GM18505 (cell line): ENCODE results near the gene NFKBIE.

Experiments used
- ATAC-seq: cut with Tn5 transposase; IDR thresholded peaks from one replicate; pipeline ENCODE4 v1.9.1; 2021; ENCODE audit not compliant: unreplicated experiment
- POLR2A ChIP-seq: IDR thresholded peaks from 4 replicates; pipeline ENCODE4 v1.6.1; 2011; ENCODE audit warnings: borderline replicate concordance; ENCODE audit not compliant: insufficient read depth, insufficient read length; ENCODE audit errors: extremely low read depth

The NFKBIE gene

DNA sequence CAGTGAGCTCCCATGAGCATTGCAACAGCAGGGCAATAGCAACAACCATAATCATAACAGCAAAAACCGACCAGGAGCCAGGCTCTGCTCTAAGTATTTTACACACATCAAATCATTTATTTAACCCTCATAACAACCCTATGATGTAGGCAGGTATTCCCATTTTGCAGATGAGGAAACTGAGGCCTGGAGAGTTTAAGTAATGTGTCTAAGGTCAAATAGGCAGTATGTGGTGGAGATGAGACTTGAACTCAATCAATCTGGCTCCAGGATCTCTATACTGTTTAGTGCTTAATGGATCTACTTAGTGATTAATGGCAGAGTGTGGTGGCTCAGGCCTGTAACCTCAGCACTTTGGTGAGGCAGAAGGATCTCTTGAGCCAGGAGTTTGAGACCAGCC lies 8.3 kb upstream of the NFKBIE start:
- TF ChIP-seq POLR2A, result no peak
- no peak for ATAC-seq

DNA sequence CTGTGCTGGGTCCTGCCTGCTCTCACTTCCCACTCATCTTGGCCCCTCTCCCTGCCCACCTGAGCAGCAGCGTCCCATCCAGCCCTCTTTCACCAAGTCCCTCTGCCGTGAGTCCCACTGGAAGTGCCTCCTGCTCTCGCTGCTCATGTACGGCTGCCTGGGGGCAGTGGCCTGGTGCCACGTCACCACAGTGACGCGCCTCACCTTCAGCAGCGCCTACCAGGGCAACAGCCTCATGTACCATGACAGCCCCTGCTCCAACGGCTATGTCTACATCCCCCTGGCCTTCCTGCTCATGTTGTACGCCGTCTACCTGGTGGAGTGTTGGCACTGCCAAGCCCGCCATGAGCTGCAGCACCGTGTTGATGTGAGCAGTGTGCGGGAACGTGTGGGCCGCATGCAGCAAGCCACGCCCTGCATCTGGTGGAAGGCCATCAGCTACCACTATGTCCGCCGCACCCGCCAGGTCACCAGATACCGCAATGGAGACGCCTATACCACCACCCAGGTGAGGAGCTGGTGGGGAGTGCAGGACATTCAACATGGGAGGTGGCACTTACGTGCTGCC lies 7.7 kb upstream of the NFKBIE start:
- no peak for ATAC-seq

DNA sequence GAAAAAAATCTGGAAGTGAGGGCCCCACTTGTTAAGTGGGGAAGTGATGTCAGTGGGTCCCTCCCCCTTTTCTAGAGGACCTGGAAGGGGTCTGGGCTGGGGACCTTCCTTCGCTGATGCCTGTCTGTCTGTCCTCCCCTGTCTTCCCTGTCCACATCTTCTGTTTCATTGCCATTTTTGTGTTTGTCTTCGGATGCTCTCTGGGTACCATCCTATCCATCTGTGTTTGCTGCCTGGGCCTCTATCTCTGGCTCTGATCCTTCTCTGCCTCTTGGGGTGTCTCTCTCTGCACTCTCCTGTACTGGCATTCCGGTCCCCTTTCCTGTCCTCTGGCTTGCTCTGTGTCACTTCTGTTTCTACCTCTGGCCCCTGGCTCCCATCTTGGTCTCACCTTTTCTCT lies 7.2 kb upstream of the NFKBIE start:
- TF ChIP-seq POLR2A, result no peak
- no peak for ATAC-seq

More for the DNA sequence above, 7.7 kb upstream of the NFKBIE start:
- no peak for TF ChIP-seq POLR2A

GRCh38 chr6:44271914-44272313 lies 6.6 kb upstream of the NFKBIE start:
- no peak for TF ChIP-seq POLR2A

DNA sequence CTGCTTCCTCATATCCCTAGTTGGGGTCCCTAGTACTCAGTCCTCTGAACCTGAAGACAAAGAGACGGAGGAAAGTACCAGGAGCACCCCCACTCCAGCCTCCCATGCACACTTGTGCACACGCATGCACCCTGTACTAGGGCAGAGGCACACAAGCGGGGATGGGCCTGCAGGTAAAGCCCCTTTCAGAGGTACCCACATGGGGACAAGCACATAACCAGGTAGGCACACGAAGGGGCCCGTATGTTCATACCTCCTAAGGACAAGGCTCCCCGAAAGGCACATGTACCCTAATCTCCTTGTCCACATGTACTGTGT lies 6.0 kb upstream of the NFKBIE start:
- no peak for TF ChIP-seq POLR2A
- ATAC-seq, result no peak

More at GRCh38 chr6:44271914-44272313, 6.6 kb upstream of the NFKBIE start:
- no peak for ATAC-seq

- no peak for ATAC-seq
Observed at GRCh38 chr6:44270526-44271405, 5.4 kb upstream of the NFKBIE start.

GRCh38 chr6:44269921-44270525 lies 4.7 kb upstream of the NFKBIE start, which contains the start of gene TMEM151B:
TMEM151B (plus strand) TSS chr6:44270450; CDS start chr6:44270743, 293 bp downstream.
- TF ChIP-seq POLR2A, result no peak
- ATAC-seq, result no peak

More at GRCh38 chr6:44270526-44271405, 5.4 kb upstream of the NFKBIE start:
- TF ChIP-seq POLR2A, result no peak

- ATAC-seq, result no peak
- TF ChIP-seq POLR2A, result no peak
Observed at GRCh38 chr6:44269178-44269920, 4.0 kb upstream of the NFKBIE start.

DNA sequence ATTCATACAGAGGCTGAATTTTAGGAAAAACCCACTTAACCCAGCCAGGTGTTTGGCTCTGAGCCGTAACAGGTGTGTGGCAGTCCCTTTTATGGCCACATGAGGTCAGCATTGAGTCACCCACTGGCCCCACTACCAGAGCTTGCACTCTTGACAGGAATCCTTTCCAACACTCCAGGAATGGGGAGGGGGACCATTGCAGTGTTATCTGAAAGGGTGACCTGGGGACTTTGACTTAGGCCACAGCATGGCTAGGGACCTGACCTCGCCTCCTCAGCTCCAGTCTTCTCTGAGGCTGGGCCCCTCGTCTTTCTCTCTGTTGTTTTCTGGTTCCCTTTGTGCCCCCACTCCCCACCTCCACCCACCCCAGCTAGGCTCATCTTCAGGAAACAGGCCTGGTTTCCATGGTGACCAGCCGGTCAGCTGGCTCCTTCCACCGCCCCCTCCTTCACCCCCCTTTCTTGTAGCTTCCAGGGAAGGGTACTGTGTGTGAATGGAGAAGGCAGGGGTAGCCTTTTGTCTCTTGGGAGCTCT lies 2.8 kb upstream of the NFKBIE start:
- no peak for TF ChIP-seq POLR2A
- ATAC-seq, result no peak

GRCh38 chr6:44267252-44267651 lies 1.9 kb upstream of the NFKBIE start:
- ATAC-seq, result no peak
- no peak for TF ChIP-seq POLR2A

DNA sequence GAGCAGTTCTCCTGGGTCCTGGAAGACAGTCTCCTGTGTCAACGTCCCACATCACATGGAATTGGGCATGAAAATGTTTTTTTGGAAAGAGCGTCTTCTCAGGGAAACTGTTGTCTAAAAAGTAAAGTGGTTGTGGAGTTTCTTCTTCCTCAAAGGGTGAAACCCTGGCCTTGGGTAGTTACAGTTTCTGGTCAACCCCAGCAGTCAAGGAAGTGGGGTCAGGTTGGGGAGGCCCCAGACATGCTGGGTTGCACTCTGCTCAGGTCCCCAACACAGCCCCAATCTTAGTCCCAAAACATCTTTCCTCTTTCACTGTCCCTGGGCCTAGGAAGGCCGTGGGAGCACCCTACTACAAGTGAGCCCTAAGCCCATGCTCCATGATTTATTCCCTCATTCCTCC lies 996 bp upstream of the NFKBIE start:
- ATAC-seq, result no peak
- TF ChIP-seq POLR2A, result no peak

DNA sequence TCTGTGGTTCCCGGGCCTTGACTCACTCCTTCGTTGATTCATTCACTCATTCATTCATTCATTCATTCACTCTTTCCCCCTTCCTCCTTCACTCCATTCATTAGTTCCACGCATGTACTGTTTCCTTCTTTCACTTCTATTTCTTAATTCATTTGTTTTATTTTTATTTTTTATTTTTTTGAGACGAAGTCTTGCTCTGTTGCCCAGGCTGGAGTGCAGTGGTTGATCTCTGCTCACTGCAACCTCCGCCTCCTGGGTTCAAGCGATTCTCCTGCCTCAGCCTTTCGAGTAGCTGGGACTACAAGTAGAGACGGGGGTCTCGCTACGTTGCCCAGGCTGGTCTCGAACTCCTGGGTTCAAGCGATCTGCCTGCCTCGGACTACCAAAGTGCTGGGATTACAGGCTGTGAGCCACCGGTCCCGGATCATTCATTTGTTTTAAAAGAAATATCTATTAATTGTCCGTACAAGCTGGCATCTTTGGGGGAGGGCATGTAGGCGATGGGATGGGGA lies 427 bp upstream of the NFKBIE start:
- no peak for ATAC-seq

More for the DNA sequence above, 427 bp upstream of the NFKBIE start:
- no peak for TF ChIP-seq POLR2A
